ENCODE results near the gene RALGAPA1.

DNA sequence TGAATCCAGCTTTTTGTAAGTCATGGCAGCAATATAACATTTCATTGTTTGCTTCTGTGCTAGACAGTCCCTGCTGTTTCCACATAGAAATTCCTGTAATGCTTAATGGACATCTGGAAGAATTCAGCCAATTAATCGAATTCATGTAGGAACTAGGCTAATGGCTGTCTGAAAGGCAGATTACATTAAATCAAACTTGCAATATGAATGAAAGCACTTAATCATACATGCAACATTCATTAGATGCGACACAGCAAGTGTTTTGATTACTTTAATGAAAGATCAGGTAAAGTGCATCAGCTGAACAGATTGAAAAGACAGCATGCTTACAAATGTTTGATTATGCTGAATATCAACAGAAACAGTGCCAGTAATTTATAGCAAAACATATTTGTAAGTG is 299.2 kb downstream of the RALGAPA1 start:
- TF ChIP-seq, protein P1, sequence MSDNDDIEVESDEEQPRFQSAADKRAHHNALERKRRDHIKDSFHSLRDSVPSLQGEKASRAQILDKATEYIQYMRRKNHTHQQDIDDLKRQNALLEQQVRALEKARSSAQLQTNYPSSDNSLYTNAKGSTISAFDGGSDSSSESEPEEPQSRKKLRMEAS (IDR thresholded peaks at IDR 0.05; ENCODE audit: low read depth) = no peak
- TF ChIP-seq, protein P2, sequence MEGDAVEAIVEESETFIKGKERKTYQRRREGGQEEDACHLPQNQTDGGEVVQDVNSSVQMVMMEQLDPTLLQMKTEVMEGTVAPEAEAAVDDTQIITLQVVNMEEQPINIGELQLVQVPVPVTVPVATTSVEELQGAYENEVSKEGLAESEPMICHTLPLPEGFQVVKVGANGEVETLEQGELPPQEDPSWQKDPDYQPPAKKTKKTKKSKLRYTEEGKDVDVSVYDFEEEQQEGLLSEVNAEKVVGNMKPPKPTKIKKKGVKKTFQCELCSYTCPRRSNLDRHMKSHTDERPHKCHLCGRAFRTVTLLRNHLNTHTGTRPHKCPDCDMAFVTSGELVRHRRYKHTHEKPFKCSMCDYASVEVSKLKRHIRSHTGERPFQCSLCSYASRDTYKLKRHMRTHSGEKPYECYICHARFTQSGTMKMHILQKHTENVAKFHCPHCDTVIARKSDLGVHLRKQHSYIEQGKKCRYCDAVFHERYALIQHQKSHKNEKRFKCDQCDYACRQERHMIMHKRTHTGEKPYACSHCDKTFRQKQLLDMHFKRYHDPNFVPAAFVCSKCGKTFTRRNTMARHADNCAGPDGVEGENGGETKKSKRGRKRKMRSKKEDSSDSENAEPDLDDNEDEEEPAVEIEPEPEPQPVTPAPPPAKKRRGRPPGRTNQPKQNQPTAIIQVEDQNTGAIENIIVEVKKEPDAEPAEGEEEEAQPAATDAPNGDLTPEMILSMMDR (IDR thresholded peaks at IDR 0.05) = no peak
- peak in 1 of 2 experiments; percentile 91; a peak in 2 of 4 replicates for TF ChIP-seq EP300 (IDR thresholded peaks at IDR 0.05; ENCODE audit: borderline replicate concordance in 1 of 2, low read depth in 1 of 2, low read length in 1 of 2)
- TF ChIP-seq TAF1 (IDR thresholded peaks at IDR 0.05; ENCODE audit: borderline replicate concordance, low read depth, low read length) = no peak
- TF ChIP-seq, protein P3, sequence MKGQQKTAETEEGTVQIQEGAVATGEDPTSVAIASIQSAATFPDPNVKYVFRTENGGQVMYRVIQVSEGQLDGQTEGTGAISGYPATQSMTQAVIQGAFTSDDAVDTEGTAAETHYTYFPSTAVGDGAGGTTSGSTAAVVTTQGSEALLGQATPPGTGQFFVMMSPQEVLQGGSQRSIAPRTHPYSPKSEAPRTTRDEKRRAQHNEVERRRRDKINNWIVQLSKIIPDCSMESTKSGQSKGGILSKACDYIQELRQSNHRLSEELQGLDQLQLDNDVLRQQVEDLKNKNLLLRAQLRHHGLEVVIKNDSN (IDR thresholded peaks at IDR 0.05; ENCODE audit: borderline replicate concordance, low read depth) = no peak
- TF ChIP-seq MXI1 (IDR thresholded peaks at IDR 0.05; ENCODE audit: low read depth, low read length) = 0 out of 2 replicates have a peak, but pooled peaks have one; percentile 32
- TF ChIP-seq TEAD4 (IDR thresholded peaks at IDR 0.05; ENCODE audit: borderline replicate concordance, insufficient read depth) = peak; percentile 44; the same call in 1 of the 2 replicates
- no peak for TF ChIP-seq SMC3 (IDR thresholded peaks at IDR 0.05; ENCODE audit: low read depth, low read length)
- TF ChIP-seq POLR2AphosphoS5 (IDR thresholded peaks at IDR 0.05; ENCODE audit: low read depth, low read length) = peak; percentile 29; the same call in 1 of the 2 replicates
- TF ChIP-seq FOSL2 (IDR thresholded peaks at IDR 0.05; ENCODE audit: borderline replicate concordance, low read depth) = no peak
- TF ChIP-seq PBX3 (IDR thresholded peaks at IDR 0.05) = 0 out of 2 replicates have a peak, but pooled peaks have one; percentile 23
- TF ChIP-seq RAD21 (IDR thresholded peaks at IDR 0.05; ENCODE audit: low read length) = peak; percentile 11; the same call in 1 of the 2 replicates
- TF ChIP-seq FOXM1 (IDR thresholded peaks at IDR 0.05; ENCODE audit: low read depth) = no peak
